HL-60/S4 treated with retinoic acid at 250 ng/mL for 4 days and 3 days (cell line): ENCODE measurements around the gene SERPINA3.
"Not testable (repeated sequence)": the region's sequence is repeated elsewhere in the genome, so short reads cannot be mapped to it uniquely, and the experiment has no call there.

ENCODE experiments used
- in situ Hi-C: fragments of 300-500 bp; cut with MboI; formaldehyde crosslinking; loops from 2 replicates; pipeline ENCODE4 v1.7.0; 2022; ENCODE audit warnings: low sequenced_read_pairs

SERPINA3 gene

DNA sequence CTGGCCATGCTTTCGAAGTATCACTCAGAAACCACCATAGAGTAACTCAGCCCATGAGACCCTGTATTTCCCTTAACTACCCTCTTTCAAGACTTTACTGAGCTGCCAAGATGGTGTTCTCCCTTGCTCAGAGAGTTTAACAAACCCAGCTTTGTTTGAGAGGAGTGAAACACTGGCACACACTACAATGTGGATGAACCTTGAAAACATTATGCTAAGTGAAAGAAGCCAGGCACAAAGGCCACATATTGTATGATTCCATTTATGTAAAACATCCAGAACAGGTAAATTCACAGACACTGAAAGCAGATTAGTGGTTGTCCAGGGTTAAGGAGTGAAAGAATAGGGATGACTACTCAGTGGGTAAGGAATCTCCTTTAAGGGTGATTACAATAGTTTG is 18.9 kb downstream of the SERPINA3 start:
- in situ Hi-C loops, result no loop called here

DNA sequence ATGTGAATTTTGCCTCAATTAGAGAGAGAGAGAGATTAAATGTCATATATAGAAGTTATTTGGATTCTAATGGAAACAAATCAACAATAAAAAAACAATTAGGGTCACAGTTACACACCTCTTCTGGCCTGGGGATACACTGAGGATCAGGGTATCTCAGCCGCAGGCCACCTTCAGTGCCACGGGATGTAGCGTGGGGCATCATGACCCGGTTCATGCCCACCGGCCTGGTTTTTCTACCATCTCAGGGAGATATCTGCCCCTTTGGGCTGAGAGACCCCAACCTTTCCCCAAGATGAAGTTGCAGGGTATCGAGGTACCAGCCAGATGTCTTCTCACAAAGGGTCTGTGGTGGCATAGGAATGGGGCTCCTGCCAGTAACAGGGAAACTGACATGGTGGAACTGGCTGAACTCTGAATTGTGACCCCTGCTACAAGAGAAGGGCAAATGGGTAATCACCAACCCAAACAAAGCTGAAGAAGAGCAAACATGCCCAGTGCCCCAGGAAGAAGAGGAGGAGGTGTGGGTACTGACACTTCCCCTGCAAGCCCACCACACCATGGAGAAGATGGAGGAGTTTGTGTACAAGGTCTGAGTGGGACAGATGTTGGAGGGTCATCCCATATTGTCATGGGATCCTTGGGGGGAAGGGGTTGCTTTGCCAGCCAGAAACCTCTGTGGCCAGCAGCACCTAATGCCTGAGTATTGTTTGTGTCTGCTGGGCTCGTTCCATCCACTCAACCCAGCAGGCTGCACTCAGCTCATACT is 19.5 kb downstream of the SERPINA3 start:
- in situ Hi-C loops, result no loop called here

DNA sequence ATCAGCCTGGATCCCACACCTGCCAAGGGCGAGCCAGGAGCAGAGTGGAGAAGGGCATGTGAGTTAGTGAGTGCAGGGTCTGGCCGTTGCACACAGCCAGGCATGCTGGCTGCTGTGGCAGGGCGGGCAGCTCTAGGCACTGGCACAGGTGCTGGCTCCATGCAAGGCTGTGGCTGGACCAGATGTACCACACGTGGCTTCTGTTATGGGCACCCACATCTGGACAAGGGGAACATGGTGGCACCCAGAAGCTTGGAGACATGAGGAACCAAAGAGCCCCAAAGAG is 20.1 kb downstream of the SERPINA3 start:
- in situ Hi-C loops, result no loop called here

DNA sequence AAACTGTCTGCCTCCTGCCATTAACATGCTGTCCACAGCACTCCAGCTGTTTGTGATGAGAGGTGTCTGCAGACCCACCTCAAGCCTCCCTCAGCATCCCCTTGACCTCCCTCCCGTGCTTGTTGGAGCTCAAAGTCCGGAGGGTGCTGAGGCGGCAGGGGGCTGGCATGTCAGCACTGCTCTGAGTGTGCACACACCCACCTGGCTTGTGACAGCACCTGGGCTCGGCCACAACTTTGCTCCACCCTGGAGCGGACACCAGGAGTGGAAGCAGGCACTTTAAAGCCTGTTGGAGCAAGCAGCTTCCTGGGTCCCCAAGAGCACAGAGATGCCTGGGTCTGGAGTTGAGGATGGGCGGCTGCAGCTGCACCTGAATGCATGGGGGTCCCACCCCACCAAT is 20.9 kb downstream of the SERPINA3 start:
- in situ Hi-C loops, result no loop called here

DNA sequence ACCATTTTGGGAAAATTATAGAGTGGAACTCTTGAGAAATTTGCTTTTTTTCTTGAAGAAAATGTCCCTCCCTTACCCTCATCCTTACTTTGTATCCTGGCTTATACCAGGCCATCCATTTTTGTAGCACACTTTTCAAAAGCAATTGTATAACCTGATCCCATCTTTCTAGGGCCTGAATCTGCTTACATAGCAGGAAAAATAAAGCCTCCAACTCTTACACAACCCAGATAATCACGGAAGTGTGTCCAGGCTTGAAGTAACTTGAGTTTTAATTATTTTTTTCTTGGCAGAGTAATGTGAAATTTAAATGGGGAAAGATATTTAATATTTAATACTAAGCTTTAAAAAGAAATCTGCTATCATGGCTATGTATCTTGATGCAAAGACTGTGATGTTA is 23.0 kb downstream of the SERPINA3 start:
- in situ Hi-C loops, result no loop called here

DNA sequence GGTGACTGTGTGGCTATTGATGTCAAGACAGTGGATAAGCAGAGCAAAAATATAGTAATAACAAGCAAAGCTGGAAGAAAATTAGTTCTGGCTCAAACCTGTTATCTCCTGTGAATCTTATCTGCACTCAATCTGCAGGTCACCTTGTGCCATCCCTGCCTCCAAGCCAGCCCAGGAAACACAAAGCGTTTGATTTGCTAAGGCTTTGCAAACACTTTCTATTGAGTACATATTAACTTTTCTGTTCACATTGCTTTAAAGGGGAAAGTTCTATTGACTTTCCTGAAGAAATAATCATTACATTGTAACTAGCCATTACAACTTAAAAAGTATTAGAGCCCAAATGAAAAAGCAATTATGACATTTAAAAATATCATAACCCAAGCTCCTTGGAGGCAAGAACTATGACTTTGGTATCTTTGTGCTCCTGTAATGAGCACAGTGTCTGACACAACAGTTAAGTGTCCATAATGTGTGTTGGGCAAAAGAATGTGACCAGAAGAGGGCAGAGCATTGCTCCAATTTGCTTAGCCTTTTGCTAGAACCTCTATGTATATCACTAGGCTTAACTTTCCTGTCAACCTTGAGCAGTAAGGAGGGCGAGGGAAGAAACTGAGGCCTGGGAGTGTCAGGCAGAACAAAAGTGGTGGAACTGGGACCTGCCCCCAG is 24.7 kb downstream of the SERPINA3 start:
- in situ Hi-C loops, result no loop called here

DNA sequence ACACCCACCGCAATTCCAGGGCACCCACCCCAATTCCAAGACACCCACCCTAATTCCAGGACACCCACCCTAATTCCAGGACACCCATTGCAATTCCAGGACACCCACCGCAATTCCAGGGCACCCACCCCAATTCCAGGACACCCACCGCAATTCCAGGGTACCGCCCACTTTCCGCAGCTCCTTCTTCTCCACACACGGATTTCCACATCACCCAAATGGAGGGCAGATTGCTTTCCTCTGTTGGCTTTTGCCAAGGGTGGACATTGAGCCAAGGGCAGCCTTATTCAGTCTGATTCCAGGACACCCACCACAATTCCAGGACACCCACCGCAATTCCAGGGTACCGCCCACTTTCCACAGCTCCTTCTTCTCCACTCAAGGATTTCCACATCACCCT is 25.6 kb downstream of the SERPINA3 start:
- in situ Hi-C loops, result not testable (repeated sequence)

DNA sequence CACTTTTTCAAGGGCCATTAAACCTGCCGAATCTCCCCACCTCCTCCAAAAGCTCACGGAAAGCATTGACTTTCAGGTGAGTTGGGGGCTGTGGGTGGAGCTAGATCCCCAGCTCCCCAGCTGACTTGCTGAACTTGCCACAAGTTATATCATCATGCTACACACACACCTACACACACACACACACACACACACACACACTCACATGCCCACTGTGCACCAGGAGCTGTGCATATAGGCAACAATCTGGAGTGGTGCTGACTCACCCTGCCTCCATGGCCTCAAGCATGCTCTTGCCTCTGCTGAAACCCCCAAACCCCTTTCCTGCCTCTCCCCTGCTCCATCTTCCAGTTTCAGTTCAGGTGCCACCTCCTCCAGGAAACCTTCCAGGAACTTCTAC is 26.1 kb downstream of the SERPINA3 start:
- in situ Hi-C loops, result no loop called here

DNA sequence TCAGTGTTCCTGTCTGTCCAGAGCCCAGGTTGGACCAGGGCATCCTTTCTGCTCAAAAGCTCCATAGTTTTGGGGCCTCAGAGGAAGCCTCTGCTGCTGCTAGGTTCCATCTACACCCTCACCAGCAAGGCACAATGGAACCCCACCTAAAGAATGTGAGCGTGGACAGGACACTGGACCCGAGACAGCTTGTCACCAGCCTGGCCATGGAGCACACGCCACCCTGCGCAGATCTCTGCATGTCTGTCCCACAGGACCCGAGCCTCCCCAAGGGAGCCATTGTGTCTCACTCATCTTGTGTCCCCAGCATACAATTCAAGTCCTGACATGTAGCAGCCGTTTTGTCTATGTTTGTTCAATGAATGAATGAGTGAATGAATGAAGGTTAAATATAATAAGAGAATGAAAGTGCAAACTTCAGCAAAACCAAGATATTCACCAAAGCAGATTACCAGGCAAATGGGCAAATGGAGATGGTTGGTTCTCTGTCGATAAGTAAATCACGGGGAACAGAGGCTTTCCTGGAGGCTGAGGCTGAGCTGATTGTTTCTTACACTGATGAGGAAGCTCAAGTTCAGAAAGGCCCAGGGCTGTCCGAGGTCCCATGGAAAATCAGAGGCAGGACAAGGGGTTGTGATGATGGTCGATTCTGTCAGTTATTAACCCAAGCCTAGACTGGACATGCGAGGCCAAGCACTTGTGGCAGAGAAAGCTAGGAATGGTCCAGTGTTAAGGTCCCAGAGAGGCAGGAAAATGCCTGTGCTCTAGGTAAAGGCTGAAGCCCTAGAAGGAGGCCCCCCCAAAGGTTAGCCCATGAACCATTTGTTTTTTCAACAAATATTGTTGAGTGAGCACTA is 27.0 kb downstream of the SERPINA3 start:
- in situ Hi-C loops, result no loop called here

DNA sequence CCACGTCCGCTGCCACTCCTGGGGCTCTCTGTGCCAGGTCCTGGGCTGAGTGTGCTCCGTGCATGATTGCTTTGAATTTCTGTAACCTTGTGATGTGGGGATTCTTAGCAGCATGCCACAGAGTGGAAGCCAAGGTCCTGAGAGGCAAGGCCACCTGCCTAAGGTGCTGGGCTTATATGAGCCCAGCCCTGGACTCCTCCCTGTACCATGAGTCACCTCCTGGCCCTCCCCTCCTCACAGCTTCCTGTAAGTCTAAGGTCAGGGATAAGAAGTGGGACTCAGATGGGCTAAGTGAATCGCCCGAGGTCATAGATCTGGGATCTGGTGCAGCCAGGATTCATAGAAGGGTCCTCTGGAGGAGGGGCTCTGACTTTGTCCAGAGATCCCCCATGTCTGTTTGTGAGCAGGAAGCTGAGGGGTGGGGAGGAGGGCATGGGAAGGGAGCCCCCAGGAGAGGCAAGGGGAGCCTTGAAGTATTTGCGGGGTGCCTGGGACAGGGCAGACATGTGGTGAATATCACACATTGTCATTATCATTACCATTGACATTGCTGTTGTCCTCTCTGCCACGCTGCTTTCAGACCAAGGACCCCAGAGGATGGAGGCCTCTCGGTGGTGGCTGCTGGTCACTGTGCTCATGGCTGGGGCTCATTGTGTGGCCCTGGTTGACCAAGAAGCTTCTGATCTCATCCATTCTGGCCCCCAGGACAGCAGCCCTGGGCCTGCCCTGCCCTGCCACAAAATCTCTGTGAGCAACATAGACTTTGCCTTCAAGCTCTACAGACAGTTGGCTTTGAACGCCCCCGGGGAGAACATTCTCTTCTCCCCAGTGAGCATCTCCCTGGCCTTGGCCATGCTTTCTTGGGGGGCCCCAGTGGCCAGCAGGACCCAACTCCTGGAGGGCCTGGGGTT is 28.8 kb downstream of the SERPINA3 start:
- in situ Hi-C loops, result no loop called here

DNA sequence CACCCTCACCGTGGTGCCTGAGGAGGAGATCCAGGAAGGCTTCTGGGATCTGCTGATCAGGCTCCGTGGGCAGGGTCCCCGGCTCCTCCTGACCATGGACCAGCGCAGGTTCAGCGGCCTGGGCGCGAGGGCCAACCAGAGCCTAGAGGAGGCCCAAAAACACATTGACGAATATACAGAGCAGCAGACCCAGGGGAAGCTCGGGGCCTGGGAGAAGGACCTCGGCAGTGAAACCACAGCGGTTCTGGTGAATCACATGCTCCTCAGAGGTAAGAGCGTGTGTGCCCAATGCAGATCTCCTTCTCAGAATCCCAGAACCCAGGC is 29.4 kb downstream of the SERPINA3 start:
- in situ Hi-C loops, result no loop called here

DNA sequence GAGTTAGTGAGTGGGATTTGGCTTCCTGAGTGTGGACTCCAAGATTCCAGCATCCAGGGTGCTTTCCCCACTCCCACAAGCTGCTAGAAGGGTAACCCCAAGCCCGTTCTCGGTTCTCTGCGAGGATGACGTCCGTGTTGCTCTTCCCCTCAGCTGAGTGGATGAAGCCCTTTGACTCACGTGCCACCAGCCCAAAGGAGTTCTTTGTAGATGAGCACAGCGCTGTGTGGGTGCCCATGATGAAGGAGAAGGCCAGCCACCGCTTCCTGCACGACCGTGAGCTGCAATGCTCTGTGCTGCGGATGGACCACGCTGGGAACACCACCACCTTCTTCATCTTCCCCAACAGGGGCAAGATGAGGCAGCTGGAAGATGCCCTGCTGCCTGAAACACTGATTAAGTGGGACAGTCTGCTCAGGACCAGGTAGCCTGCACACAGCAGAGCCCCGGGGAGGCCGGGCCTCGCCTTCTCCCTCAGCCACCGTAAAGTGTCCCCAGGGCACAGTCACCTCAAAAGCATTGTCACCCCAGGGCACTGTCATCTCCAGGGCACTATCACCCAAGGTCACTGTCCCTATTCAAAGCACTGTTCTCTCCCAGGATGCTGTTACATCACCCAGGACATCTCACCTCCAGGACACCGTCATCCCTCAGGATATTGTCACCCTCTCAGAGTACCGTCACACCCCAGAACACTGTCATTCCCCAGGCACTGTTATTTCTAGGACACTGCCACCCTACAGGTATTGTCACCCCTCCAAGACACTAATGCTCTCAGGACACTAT is 31.3 kb downstream of the SERPINA3 start:
- in situ Hi-C loops, result no loop called here

DNA sequence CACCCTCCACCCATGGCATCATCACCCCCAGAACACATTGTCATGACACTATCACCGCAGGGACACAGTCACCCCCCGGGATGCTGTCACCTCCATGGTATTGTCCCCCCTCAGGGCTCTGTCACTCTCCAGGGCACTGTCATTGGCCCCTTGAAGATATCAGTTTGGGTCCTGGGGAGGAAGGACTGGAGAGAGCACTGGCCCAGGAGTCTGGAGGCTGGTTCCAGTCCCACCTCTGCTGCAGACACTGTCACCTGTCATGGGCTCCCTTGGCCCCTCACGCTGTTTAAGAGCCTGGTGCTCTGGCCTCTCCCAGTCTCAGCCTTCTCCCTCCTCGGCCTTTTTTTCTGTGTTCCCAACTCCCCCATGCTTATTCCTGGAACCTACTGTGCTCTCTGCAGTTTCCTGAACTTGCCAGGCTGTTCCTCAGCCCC is 31.9 kb downstream of the SERPINA3 start:
- in situ Hi-C loops, result no loop called here

DNA sequence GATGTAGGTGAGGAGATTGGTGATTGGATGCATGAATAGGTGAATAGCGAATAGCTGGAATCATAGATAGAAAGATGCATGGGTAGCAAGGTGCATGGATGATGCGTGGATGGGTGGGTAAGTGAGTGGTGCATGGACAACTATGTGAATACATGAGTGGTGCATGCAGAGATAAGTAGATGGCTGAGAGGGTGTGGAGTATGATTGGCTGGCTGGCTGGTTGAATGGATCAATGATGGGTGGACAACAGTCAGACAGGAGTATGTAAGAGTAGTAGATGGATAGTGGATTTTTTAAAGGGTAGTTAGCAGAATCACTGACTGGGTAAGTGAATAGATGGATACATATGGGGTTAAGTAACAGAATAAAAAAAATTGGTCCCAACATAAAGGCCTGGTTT is 33.9 kb downstream of the SERPINA3 start:
- in situ Hi-C loops, result no loop called here

DNA sequence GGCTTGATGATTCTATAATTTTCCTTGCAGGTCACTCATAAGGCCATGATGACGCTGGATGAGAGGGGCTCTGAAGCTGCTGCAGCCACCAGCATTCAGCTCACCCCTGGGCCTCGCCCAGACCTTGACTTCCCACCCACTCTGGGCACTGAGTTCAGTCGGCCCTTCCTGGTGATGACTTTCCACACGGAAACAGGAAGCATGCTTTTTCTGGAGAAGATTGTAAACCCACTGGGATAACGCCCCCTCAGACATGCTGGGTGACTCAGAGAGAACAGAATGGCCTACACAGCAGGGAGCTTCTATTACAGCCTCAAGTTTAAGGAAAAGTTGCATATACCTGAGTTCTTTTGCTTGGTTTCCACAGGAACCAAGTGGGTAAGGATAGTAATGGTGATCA is 34.3 kb downstream of the SERPINA3 start:
- in situ Hi-C loops, result no loop called here

DNA sequence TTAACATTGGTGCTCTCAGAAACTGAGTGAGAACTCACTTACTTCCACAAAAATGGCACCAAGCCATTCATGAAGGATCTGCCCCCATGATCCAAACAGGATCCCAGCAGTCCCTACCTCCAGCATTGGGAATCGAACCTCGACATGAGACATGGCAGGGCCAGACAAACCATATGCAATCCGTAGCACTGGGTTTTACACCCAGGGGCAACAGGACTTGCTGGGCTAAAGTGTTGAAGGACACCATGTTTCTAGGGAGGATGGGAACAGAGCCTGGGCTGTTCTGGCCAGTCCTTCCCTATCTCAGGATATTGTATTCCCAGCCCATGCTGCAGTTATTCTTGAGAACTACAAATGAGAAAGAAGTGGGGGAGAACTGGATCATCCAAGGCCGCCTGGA is 36.6 kb downstream of the SERPINA3 start:
- in situ Hi-C loops, result no loop called here

DNA sequence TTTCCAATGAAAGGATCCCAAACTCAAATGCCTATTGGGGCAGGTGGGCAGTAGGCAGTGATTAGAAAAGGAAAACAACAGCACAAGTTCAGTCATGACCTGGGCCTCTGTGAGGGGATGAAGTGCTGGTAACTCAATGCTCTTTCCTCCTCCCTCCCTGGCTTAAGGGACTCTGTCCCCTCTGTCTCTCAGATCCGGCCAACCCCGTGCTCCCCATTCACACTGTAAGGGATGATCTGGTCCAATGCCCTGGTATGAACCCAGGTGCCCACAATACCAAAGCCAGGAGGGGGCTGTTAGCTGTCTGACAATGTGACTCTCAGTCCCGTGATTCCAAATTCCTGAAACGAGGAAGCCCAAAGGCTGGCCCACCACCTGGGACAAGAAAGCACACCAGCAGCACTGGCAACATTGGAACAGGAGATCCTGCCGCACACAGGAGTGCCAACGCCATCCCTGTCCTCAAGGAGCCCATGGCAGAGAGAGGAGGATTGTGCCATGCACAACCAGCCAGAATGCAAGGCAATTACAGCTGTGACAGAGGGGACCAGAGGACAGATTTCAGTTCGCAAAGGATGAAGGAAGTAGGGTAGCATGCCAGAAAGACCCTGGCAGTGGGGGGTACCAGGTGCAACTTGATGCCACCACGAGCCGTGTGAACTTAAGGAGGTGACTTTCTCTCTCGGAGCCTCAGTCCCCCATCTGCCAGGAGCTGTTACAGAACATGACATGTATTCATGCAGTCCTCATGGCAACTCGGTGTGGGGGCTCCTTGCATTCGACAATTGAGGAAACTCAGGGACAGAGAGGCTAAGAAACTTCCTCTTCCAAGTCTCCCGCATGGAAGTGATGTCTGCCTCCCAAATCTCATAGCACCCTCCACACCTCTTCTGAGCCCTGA is 37.6 kb downstream of the SERPINA3 start:
- in situ Hi-C loops, result no loop called here

DNA sequence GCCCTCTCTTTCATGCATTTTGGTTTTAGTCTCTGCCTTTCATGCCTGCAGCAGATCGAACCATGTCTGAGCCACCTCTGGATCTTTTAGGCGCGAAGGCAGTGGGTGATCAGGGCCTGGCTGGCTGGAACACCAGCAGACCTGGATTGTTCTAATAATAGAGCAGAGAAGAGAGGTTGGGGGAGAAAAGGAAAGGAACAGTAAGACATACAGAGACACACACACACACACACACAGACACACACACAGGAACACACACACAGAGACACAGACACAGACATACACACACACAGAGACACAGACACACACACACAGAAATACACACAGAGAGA is 38.2 kb downstream of the SERPINA3 start:
- in situ Hi-C loops, result no loop called here
